GM19023 (cell line): Measurements from ENCODE around the gene CD99L2.
"Not testable (repeated sequence)": the region's sequence is repeated elsewhere in the genome, so short reads cannot be mapped to it uniquely, and the experiment has no call there.

Experiments used
- ATAC-seq: cut with Tn5 transposase; IDR thresholded peaks from one replicate; pipeline ENCODE4 v1.9.1; 2021; ENCODE audit warnings: mild to moderate bottlenecking, moderate library complexity; ENCODE audit not compliant: unreplicated experiment

CD99L2 gene

DNA sequence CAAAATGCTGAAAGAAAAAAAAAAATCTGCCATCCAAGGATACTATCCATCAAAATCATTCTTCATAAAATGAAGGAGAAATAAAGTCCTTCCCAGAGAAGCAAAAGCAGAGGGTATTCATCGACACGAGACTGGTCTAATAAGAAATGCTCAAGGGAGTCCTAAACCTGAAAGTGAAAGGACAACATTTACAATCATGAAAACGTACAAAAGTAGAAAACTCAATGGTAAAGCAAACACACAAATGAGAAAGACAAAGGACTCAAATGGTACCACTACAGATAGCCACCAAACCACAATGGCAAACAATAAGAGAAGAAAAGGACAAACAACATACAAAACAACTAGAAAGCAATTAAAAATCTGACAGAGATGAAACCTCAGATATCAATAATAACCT is 41.0 kb downstream of the CD99L2 start:
- ATAC-seq = no peak

DNA sequence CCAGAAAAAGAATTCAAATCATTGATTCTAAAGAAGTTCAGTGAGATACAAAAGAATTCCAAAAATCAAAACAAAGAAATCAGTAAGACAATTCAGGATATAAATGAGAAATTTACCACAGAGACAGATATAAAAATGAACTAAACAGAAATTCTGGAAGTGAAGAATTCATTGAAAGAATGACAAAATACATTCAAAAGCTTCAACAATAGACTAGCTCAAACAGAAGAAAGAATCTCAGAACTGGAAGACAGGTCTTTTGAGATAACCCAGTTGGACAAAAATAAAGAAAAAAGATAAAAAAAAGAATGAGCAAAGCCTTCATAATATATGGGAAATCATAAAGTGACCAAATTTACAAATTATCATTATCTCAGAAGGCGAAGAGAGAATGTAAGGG is 41.7 kb downstream of the CD99L2 start:
- no peak for ATAC-seq

- no peak for ATAC-seq
These were observed 42.4 kb downstream of the CD99L2 start for GRCh38 chrX:150856101-150856500.

- no peak for ATAC-seq
These were observed 43.6 kb downstream of the CD99L2 start for GRCh38 chrX:150854856-150855255.

- no peak for ATAC-seq
These were observed 48.3 kb downstream of the CD99L2 start for GRCh38 chrX:150849996-150850720.

DNA sequence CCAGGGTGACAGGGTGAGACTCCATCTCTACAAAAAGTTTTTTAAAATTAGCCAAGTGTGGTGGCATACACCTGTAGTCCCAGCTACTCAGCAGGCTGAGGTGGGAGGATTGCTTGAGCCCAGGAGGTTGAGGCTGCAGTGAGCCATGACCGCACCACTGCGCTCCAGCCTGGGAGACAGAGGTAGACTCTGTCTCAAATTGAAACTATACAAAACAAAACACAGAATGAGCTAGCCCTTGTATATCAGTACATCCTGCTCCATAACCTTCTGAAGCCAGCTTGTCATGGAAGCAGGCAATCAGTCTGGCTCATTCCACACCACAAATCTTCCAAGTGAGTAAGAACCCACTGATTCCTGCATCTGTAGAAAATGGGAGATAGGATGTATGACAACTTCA is 49.0 kb downstream of the CD99L2 start:
- ATAC-seq = no peak

- ATAC-seq = no peak
These were observed 49.5 kb downstream of the CD99L2 start for GRCh38 chrX:150848914-150849365.

DNA sequence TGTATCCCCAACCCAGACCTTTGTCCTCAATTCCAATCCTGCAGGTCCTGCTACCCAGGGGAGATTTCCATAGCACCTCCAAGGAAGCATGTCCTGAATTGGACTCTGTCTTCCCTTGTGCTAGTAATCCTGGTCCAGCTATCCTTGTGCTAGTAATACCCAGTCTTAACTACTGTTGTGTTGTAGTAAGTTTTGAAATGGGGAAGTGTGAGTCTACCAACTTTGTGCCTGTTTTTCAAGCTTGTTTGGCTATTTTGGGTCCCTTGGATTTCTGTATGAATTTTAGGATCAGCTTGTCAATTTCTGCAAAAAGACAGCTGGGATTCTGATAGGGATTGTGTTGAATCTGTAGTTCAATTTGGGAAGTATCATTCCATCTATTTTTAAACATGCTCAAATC is 51.4 kb downstream of the CD99L2 start:
- no peak for ATAC-seq

- no peak for ATAC-seq
These were observed 52.3 kb downstream of the CD99L2 start for GRCh38 chrX:150846130-150846529.

DNA sequence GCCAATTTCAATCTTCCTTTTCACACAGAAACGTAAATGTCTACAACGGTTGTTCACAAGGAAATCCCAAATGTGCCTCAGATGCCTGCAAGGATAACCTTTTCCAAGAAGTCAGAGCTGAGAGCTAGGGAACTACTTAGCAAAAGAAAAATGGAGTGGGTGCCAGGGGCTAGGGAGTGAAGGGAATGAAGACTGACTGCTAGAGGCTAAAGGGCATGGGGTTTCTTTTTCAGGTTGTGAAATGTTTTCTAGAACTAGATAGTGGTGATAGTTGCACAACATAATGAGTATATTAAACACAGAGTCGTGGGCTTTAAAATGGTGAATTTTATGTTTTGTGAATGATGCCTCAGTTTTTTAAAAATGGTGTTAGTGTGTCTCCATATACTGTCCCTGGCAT is 53.4 kb downstream of the CD99L2 start:
- no peak for ATAC-seq

- no peak for ATAC-seq
These were observed 54.5 kb downstream of the CD99L2 start for GRCh38 chrX:150844016-150844415.

DNA sequence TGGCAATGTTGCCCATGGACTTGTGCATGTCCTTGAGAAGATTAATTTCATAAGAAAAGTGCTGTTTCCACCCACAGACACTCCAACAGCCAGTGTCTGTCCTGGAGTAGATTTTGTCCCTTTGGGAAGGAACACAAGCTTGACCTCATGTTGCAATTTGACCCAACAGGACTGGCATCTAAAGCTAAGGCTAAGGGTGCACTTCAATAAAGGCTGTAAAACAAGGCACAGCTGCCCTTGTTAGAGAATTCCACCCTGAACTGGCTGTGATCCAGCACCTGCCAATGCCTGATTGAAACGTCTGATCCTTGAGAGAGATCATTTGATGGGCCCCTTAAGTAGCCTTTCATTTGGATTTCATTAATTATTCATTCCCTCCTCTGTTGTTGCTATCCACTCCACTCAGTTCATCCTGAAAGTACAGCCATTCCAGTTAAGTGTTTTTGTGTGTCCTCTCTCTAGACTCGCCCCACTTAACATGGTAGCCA is 56.2 kb downstream of the CD99L2 start:
- no peak for ATAC-seq

DNA sequence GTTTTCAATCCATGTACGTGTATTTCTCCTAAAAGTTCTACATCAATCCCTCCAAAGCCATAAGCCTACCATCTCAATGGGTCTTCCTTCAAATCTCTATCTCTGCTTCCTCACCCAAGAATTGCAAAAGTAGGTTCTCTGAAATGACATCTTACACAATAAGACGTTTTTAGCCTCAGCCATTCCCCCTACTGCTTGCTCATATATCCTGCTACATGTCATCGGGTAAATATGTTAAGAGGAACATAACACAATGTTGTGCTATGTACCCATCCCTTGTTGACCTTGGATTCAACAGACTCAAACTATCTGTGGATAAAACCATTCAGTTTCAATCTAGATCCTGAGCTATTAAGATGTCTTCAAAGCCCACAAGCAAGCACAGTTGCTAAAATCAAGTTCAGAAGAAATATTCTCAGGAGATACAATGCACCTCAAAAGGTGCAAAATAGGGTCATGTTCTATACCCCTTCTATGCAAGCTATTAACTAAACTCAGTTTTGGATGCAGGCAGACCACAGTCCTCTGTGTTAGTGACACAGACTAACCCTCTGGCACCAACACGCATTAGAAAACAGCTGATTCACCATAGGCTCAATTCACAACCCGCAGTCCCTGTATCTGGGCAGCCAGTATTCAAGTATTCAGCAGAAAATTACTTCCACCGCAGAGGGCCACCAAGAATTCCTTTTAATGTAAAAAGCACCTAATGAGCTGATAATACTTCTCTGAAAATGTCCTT is 56.8 kb downstream of the CD99L2 start:
- ATAC-seq = no peak

DNA sequence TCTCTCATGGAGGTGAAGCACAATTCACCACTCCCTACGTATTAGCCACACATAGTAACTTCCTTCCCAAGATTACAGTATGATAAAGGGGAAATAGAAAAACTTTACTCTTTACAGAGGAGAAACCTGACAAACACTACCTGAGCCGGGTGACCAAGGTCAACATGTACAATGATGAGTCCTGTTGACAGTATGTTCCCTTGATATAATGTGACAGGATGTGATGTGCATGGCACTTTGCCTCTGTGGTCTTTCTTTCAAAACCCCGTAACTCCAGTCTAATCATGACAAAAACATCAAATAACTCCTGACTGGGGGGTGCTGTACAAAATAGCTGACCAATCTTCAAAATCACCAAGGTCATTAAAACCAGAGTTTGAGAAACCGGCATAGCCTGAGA is 60.6 kb downstream of the CD99L2 start:
- ATAC-seq = no peak

DNA sequence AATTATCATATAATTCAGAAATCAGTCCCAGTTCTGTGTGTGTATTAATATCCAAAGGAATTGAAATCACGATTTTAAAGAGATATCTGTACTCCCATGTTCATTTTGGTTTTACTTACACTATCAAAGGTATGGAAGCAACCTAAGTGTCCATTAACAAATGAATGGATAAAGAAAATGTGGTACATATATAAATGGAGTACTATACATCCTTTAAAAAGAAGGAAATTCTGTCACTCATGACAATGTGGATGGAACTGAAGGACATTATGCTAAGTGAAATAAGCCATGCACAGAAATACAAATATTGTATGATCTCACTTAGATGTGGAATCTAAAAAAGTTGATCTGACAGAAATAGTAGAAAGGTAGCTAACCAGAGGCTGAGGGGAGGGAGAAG is 63.8 kb downstream of the CD99L2 start:
- no peak for ATAC-seq

GRCh38 chrX:150833454-150834056 is 64.9 kb downstream of the CD99L2 start:
- ATAC-seq = no peak

- ATAC-seq = no peak
These were observed 66.6 kb downstream of the CD99L2 start for GRCh38 chrX:150831863-150832262.

DNA sequence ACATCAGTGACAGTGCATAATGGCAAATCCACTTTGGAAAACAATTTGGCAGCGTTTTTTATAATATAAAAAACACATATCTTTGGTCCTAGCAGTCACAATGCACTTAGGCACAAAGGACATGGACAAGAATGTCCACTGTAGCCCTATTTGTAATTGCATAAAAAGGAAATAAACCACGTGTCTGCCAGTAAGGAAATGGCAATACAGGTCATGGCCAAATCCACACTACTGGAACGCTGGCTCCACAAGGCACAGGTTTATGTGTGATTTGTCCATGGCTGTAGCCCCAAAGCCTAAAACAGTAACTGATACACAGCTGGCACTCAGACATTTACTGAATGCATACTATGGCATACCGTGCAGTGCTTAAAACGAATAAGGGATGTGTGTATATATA is 69.7 kb downstream of the CD99L2 start:
- ATAC-seq = no peak

GRCh38 chrX:150824352-150824751 is 74.1 kb downstream of the CD99L2 start:
- not testable (repeated sequence) for ATAC-seq

DNA sequence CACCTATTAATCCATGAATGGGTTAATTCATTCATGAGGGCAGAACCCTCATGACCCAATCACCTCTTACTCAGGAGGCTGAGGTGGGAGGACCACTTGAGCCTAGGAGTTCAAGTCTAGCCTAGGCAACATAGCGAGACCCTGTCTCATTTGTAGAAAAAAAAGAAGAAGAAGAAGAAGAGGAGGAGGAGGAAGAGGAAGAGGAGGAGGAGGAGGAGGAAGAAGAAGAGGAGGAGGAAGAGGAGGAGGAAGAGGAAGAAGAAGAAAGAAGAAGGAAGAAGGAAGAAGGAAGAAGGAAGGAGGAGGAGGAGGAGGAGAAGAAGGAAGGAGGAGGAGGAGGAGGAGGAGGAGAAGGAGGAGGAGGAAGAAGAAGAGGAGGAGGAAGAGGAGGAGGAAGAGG is 74.6 kb downstream of the CD99L2 start:
- ATAC-seq = not testable (repeated sequence)

DNA sequence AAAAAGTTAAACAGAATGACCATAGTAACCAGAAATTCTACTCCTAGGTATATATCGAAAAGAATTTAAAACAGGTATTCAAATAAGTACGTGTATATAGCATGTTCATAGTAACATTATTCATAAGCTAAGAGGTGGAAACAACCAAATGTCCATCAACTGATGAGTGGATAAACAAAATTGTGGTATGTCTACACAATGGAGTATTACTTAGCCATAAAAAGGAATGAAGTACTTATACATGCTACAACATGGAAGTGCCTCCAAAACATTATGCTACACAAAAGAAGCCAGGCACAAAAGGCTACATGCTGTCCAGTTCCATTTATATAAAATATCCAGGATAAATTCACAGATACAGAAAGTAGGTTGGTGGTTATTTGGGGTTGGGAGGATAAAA is 76.5 kb downstream of the CD99L2 start:
- ATAC-seq = no peak

DNA sequence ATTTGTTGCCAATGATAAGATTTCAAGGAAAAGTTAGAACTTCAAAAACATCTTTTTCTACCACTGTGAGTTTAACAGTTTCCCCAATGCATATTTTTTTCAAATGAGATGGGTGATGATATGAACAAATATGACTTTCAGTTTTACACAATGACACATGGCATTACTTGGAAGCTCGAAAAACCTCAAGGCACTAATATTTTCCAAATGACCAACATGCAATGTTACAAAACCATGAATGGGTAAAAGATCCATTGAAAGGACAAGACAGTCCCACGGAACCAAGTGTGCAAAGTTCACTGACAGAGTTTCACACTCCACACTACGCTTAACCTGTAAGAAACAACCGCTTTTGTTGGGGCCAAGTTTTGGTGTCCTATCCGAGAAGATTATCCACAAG is 84.5 kb downstream of the CD99L2 start:
- ATAC-seq = no peak
